OCI-LY7 (cell line): ENCODE measurements around the gene KCNG4.

Source experiments
- CTCF ChIP-seq: fragments of 200-600 bp; sonication (generic); conservative IDR thresholded peaks from 2 replicates; pipeline ENCODE4 v1.5.1; 2014; ENCODE audit warnings: mild to moderate bottlenecking, antibody characterized with exemption, low read length, moderate library complexity, mixed read lengths
- EZH2phosphoT487 ChIP-seq: fragments of 200-600 bp; sonication (generic); IDR thresholded peaks from 2 replicates; pipeline ENCODE4 v1.6.1; 2018; ENCODE audit warnings: low read depth, borderline replicate concordance, mild to moderate bottlenecking, mixed run types, antibody characterized with exemption, low read length, moderate library complexity, mixed read lengths

GRCh38 chr16:84190731-84191388 lies 49.0 kb downstream of the KCNG4 start, which contains the start of gene ADAD2:
- TF ChIP-seq CTCF = no peak
- no peak for TF ChIP-seq EZH2phosphoT487
